ENCODE measurements around the gene LRRIQ1.

LRRIQ1 gene

DNA sequence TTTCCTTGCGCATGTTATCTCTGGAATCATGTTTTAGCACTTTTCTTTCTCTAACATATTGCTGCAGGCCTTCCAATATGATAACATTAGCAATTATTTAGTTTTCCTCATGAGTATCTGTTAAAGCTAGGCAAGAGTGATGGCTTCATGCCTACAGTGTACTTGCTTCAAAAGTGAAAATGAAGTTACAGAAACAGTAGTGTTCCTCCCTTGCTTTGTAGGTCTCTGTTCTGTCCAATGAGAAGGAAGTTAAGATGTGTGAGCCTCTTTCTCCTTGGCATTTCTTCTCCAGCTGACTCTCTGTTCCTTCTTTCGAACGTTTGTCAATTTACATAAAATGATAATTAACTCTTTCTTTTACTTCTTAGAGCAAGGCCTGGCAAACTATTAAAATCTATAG is 22.2 kb downstream of the LRRIQ1 start:
- DNase-seq = no peak

DNA sequence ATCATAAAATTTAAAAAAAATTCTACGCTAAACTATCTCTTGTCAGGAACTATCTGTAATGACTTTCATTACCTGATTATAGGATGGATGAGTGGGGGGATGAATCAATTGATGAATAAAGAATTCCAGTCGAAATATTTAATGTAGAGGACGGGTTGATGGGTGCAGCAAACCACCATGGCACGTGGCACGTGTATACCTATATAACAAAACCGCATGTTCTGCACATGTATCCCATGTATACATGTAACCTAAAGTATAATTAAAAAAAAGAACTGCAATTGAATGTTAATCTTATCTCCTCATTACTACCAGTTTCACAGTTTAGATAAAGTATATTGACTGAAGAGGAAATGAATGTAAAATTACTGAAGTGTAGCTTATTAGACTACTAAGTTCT is 23.4 kb downstream of the LRRIQ1 start:
- no peak for DNase-seq

DNA sequence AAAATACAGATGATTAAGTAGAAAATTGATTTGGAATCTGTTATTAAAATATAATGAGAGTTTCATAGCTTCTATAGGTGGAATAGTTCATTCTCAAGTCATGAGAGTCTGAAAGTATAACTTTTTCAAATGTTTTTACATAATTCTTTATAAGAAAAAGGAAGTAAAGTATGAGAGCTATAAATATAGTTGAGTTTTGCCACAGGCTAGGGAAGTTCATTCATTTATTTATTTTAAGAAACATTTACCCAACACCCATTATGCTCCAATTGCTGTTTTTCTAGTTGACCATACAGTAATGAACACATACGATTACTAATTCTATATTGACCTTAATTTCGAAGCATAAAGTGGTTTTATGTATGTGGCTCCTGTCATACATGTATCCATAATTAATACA is 24.8 kb downstream of the LRRIQ1 start:
- no peak for DNase-seq

DNA sequence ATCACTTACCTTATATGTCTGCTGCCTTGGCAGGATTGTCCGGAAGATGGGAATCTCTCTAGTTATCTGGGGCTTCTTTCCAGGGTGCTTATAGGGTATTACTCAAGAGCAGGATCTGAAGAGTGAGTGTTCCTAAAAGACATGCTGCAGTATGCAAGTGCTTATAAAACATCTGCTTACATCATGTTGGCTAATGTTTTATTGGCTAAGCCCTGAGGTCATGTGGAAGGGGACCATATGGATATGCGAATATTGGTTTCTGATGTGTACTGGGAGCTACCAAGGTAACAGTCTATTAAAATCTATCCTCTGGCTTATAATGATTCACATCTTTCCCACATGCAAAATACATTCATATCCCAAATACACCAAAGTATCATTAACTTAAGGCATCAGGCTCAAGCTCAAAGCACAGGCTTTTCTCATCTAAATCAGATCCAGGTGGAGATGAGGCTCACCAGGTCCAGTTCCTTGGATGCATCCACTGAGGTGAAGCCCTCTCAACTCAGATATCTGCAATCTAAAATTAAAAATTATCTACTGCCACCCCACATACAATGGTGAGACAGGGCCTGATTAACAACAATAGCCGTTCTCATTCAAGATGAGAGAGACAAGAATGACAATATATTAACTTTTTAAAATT is 29.8 kb downstream of the LRRIQ1 start:
- no peak for DNase-seq

DNA sequence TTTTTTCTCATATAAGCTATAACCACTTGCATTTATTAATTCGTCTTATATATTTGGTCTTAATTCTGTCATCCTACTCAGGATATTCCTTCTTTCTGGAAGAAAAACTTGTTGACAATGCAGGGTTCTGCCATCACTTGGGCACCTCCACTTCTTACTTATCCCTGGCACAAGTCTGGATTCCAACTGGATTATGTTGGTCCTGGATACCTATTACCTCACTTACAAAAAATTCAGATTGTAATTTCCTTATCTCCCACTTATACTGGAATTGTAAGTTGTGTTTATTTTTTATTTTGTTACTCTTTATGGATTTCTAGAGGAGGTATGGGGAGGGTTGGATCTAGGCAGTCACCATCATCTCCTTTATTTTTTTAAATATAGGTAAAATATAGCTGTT is 36.7 kb downstream of the LRRIQ1 start:
- no peak for DNase-seq

DNA sequence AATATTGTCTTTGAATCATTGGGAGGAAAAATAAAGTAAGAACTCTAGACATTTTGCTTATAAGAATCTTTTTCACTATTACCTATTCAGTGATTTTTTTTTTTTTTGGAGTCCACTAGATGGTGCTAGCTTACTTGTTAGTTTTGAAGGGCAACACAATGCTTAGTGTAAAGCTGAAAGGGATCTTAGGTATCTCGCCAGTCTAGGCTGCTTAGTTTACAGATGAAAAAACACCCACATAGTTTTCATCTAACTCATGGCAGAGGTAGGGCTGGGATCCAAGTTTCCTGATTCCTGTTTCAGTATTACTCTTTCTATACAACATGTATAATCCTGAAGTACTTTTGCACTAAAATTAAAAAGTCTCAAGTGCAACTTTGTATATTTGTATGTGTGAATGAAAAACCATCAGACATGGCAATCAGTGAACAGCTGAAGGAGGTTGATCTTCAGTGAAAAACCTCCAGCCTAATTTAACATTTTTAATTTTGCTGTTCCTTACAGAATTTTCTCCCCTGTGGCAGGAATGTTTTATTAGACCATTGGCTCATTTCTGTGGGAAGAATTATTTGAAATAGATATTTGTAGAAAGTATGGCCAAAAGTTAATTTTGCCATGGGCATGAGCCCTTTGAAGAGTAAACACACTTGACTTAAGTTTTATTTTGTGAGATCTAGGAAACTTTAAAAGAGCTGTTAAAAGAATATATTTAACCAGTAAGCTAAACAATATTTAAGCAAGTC is 40.7 kb downstream of the LRRIQ1 start:
- DNase-seq = no peak

DNA sequence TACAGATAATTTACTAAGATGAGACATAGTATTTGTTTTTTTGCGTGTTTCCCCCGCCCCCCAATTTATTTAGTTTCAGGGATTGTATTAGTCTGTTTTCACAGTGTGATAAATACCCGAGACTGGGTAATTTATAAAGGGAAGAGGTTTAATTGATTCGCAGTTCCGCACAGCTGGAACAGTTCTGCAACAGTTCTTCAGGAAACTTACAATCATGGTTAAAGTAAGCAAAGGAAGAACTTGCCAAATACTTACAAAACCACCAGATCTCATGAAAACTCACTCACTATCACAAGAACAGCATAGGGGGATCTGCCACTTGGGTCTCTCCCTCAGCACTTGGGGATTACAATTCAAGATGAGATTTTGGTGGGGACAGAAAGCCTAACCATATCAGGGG is 48.9 kb downstream of the LRRIQ1 start:
- DNase-seq = no peak

DNA sequence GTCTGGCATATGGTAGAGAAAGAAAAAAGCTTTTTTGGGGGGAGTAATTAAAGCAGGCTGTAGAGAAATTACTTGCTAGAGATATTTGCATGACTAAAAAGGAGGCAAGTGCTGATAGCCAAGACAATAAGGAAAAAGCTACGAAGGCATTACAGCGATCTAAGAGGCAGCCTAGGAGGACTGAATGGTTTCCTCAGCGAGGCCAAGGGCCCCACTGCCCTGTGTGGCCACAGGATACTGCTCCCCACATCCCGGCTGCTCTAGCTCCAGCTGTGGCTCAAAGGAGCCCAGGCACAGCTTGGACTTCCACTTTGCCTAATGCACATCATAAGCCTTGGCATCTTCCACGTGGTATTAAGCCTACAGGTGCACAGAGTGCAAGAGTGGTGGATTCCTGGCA is 53.6 kb downstream of the LRRIQ1 start:
- DNase-seq = no peak

DNA sequence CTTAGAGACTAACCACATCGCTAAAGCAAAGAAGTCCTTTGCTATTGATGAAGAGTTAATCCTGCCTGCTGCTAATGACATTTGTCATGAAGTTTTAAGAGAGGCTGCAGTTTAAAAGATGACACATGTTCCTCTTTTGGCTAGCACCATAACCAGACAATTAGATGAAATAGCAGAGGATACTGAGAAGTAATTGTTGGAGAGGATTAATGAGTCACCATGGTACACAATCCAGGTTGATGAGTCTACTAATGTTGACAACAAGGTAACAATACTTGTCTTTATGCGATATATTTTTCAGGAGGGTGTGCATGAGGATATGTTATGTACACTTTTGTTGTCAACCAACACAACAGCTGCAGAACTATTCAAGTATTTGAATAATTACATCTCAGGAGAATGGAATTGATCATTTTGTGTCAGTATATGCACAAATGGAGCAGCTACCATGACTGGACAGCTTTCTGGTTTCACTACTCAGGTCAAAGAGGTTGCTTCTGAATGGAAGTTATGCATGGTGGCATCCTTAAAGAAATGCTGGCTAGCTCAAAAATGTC is 56.7 kb downstream of the LRRIQ1 start:
- no peak for DNase-seq

DNA sequence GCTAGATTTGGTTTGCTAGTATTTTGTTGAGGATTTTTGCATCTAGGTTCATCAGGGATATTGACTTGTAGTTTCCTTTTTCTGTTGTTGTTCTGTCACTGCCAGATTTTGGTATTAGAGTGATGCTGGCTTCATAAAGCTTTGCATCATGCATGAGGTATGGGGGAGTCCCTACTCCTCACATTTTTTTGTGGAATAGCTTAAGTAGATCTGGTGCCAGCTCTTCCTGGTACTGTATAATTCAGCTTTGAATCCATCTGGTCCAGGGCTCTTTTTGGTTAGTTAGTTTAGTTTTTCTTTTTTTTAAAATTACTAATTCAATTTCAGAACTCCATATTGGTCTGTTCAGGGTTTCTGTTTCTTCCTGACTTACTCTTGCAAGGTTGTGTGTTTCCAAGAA is 59.4 kb downstream of the LRRIQ1 start:
- DNase-seq = no peak

DNA sequence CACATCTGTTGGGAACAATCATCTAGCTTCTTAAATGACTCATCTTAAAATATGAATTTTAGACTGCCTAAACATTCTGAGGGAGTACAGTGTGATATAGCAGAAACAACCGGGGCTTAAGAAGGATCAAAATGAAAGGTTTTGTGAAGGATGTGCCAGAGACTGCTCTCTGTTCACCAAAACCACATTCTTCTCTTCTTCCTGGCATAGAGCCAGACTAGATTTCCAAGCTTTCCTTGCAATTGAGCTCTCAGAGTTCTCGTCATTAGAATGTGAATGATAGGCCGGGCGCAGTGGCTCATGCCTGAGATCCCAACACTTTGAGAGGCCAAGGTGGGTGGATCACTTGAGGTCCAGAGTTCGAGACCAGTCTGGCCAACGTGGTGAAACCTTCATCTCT is 94.5 kb downstream of the LRRIQ1 start:
- no peak for DNase-seq

DNA sequence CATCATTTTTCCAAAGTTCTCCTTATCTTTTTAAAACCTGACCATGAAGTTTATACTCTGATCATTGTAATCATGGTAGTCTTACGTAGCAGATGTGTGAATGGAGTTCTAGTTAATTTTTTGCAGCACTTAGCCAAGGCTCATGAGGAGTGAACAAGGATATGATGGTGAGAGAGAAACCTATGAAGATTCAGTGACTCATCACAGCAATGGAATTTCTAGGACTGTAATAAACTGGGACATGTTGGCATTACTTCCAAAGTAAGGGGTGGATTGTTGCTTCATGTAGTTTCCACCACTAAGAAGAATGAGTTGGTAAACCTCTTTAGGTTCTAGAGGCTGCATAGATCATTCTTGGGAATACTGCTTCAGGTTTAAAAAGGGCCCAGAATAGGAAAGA is 102.7 kb downstream of the LRRIQ1 start:
- DNase-seq = no peak

DNA sequence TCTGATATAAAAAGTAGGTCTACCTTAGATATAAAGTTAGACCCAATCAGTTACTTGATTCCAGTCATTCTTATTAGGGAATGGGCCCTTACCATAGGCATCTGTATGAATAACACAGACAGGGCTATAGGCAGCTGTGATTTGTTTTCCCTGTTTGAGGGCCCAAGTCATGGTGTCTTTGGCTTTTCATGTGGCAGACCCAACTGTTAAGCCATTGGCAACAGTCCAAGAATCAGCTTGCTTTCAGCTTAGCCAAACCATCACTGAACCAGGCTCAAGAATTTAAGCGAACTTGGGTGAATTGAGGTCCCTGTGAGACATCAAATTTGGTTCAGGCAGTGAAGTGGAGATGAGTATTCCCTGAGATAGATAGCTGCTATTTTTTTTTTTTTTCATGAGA is 111.2 kb downstream of the LRRIQ1 start:
- DNase-seq = no peak

DNA sequence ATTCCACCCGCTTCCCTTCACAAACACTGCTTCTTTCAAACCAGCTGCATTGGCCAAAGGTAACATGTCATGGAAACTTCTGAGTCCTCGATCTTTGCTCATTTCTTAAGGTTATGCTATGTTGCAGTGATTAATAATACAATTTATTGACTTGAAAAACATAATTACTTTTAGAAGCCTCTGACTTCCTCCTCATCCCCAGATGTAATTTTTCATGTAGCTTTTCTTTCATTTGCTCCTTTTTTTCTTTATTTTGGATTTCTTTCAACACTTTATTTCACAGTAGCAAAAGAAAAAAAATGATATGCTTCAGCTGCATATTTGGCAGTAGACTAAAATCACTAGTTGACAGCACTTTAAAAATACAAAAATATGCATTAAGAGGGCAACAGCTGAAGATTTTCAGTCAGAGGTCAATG is 116.2 kb downstream of the LRRIQ1 start:
- DNase-seq = no peak

DNA sequence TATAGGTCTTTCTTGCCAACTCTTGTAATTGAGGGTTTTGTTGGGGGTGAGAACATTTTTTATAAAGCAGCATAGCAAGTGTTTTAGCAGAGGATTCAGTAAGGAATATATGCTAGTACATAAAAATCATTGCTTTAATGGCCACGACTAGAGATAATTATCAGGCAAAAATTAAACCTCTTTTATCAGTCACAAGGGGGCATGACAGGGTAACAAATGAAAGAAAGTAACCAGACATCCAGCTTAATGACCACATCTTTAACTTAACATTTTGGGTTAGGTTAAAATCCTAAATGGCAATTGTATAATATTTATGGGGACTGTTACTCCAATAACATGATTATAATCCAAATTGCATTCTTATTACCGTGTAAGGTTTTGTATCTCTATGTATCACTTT is 119.6 kb downstream of the LRRIQ1 start:
- no peak for DNase-seq

DNA sequence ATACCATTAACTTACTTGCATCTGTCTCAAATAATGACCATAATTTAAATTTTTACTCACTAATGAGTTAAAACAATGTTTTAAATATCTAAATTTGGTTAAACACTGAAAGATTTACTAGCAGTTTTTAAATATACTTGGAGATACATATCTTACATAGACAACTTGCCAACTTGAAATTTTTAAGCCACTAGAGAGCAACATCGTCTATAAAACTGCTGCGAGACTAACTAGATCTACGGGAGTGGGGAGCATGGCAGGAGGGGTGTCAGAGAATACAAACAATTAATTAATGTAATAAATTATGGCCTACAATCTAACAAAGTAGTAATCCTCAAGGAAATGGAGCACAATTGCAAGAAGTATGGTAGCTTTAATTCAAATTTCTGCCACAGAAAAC is 120.4 kb downstream of the LRRIQ1 start:
- DNase-seq = no peak

DNA sequence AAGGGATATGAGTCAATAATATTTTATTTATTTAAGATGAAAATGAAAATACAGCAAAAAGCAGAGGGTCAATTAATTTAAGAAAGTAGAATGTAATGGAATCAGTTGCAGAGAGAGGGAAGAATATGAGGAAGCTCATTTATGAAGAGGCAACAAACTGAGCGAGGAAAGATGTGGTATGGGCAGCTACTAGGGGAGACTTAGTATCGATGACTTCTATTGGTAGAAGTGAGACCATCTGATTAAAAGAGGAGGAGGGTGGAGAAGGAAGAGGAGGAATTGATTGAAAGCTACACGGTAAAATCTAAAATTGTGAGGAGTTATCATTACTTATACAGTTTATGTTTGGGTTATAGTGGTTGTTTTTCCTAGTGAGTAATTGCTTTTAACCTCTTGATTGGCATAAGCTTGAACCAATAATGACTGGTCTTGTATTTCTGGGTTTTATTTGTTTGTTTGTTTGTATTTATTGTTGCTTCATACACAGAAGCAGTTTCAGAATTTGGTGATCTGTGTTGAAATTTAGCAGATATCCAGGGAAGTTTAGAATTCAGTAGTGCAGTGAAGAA is 121.0 kb downstream of the LRRIQ1 start:
- no peak for DNase-seq

DNA sequence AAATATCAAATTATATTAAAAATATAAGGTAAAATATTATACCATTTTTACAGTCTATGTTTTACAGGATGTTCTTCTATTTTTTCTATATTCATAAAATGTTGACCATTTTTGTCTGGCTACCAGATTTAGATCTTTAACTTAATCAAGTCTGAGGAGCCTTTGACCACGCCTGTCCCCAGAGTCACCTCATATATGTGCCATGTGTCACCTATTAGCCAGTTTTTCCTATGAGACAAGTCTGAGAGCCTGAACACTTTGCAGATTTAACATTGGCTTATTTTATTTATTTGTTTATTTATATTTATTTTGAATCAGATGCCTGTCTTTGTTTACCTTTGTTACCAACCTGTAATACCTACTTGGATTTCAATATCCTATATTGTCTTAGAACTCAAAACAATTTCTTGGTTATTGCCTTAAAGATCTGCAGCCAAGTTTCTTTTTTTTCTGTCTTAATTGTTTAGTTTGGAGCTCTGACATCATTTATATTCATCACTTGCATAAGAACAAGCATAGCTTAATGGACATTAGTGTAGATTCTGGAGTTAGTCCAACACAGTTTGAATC is 127.7 kb downstream of the LRRIQ1 start:
- no peak for DNase-seq

DNA sequence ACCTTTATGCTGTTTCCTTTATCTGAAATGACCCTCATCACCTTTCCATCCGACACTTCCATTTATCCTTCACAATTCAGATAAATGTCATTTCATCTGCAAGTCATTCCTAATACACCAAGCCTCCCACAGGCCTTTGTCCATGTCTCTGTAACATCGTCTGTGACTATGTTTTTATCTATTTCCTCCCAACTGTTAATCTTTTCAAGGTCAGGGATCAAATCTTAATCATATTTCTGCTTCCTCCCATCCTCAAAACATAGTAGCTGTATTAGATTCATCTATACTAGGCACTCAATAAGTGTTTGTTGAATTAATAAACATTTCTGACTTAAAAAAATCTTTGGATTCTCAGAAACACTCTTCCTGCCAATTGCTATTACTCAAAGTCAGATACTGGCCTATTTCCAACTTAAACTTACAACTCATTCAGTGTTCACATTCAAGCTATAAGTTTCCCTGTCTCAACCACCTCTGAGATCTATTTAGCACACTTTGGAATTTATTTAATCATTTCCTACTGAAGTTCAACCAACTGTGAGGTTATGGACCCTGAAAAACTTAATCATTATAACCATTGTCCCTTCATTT is 143.6 kb downstream of the LRRIQ1 start:
- DNase-seq = no peak

DNA sequence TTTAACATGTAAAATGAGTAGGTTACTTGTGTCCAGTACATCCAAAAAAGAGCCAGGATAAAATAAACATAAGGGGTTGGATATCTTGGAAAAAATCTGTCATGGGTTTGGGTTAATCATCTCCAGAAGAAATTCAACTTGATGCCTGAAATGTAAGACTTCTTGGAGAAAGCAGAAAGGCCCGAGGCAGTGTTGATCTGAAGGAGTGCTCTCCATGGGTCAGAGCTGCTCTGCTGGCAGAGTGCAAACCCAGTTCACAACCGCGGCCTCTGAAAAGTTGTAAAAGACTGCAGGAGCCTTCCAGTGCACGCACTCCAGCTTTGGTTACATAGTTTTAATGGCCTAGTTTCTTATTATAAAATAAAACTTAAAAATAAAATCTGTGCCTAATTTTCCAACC is 146.5 kb downstream of the LRRIQ1 start:
- no peak for DNase-seq

DNA sequence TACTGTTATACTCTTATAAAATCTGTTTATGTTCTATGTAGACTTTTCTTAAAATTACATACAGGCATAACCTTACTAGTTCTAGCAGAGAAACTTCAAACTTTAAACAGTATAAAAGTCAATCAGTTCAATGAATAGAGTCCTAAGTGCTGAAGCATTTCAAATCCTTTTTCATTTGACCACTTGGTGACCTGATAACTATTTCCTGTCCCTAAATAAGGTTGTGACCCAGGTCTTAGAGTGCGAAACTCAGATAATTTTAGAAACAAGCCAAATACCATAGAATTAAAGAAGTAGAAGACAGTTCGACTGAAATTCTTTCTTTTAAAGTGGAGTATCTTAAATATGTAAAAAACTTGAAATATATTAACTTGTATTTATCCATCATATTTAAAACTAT is 147.7 kb downstream of the LRRIQ1 start:
- DNase-seq = no peak

DNA sequence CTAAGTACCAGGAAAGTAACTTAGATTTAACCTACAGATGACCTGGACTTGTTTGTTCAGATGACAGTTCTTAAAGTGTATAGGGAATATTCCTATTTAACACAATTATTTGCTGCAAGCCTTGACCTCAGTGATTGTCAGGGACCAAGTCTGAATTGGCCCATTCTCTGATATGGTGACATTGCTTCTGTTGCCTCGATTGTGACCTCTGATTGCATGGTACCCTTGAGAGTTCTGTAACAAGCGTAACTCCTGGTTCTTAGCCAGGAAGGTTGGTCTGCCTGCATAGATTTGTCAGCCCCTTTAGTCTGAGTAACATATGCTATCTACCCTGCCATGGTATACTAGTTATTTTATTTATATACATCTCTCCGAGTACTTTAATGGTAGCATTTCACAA is 150.1 kb downstream of the LRRIQ1 start:
- DNase-seq = no peak

DNA sequence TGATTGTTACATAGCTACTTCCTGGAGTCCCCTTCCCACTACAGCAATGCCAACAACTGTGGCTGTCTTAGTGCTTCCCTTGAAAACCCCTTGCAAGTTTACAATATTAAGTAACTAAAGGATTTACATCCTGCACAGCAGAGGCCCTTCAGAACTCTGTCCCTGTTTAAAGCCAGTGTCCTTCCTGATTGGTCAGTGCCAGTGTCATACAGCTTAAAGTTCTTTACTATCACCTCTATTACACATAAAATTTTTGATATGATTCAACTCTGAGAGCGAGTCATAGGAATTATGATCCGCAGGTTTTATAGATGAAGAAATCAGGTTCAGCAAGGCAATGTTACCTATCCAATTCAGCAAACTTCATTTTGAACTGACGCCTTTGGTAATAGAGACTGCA is 152.5 kb downstream of the LRRIQ1 start:
- no peak for DNase-seq

DNA sequence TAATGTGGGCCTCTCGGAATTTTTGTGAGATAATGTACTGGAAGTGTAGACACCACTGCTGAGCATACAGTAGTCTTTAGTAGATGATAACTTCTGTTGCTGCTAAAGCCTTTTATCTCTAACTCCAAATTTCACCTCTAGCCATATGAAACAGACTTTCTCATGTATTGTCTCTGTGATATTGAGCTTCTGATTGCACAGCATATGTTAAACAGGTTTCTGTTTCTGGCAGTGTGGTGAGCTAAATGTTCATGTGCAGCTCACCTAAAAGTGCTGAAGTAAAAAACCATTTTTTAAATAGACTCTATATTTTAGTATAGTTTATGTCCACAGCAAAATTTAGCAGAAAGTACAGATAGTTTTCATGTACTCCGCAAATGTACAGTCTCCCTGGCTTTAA is 154.6 kb downstream of the LRRIQ1 start:
- DNase-seq = no peak
